CD4-positive, CD25-positive, alpha-beta regulatory T cell (primary cell): Measurements from ENCODE around the gene ABLIM3. TPM values are rescaled to one million over a fixed set of nuclear protein-coding genes. Genes with fewer than 3 reads are reported as not detected.

Source experiments
- ATAC-seq, 2 donors: fragments of 150-1000 bp; cut with Tn5 transposase; one replicate each; pipeline ENCODE4 v1.10.0; 2021; ENCODE audit warnings: low read depth in 2 of 2, moderate number of reproducible peaks in 2 of 2, moderate library complexity in 1 of 2
- DNase-seq, 3 donors: peaks; one replicate each; pipeline versions ENCODE4 v3.0.0 to v3.0.0-alpha.2; 2012 to 2022; ENCODE audit warnings: mixed read lengths in 1 of 3
- H3K27ac ChIP-seq: one replicate; pipeline ENCODE4 v1.7.0; 2013; ENCODE audit warnings: mild to moderate bottlenecking, low read length; ENCODE audit not compliant: insufficient read depth, poor library complexity, severe bottlenecking
- H3K27me3 ChIP-seq: one replicate; pipeline ENCODE4 v1.7.0; 2013; ENCODE audit warnings: low read length; ENCODE audit not compliant: control insufficient read depth, insufficient read depth
- H3K36me3 ChIP-seq: one replicate; pipeline ENCODE4 v1.7.0; 2013; ENCODE audit warnings: mild to moderate bottlenecking, low read length, moderate library complexity; ENCODE audit not compliant: control insufficient read depth, insufficient read depth
- H3K4me1 ChIP-seq: 2 replicates; pipeline ENCODE4 v1.7.0; 2013; ENCODE audit warnings: mild to moderate bottlenecking, low read length; ENCODE audit not compliant: insufficient read depth, control insufficient read depth, poor library complexity, severe bottlenecking
- H3K4me3 ChIP-seq: one replicate; pipeline ENCODE4 v1.7.0; 2013; ENCODE audit warnings: low read depth, mild to moderate bottlenecking, low read length, moderate library complexity
- H3K9me3 ChIP-seq, 2 experiments: 1 replicate in 1 of 2; 2 replicates in 1 of 2; pipeline ENCODE4 v1.7.0; 2013; ENCODE audit warnings: low read length in 2 of 2, mild to moderate bottlenecking in 1 of 2, moderate library complexity in 1 of 2; ENCODE audit not compliant: control insufficient read depth in 2 of 2
- H3K27ac Mint-ChIP-seq, 3 donors: one replicate each; pipeline ENCODE4 v1.8.0; 2020 to 2022; ENCODE audit warnings: mild to moderate bottlenecking in 3 of 3, mixed read lengths in 3 of 3, moderate library complexity in 2 of 3
- H3K27me3 Mint-ChIP-seq: one replicate; pipeline ENCODE4 v1.8.0; 2022; ENCODE audit warnings: mild to moderate bottlenecking, mixed read lengths
- H3K36me3 Mint-ChIP-seq: one replicate; pipeline ENCODE4 v1.8.0; 2020; ENCODE audit warnings: mixed read lengths
- H3K4me1 Mint-ChIP-seq, 4 donors: one replicate each; pipeline ENCODE4 v1.8.0; 2020 to 2022; ENCODE audit warnings: mixed read lengths in 4 of 4, mild to moderate bottlenecking in 1 of 4
- H3K4me3 Mint-ChIP-seq, 4 donors: one replicate each; pipeline ENCODE4 v1.8.0; 2020 to 2022; ENCODE audit warnings: mild to moderate bottlenecking in 4 of 4, mixed read lengths in 4 of 4, moderate library complexity in 3 of 4
- H3K9me3 Mint-ChIP-seq, 7 donors: one replicate each; pipeline ENCODE4 v1.8.0; 2020 to 2022; ENCODE audit warnings: mixed read lengths in 7 of 7, mild to moderate bottlenecking in 3 of 7, moderate library complexity in 2 of 7
- polyA plus RNA-seq, 4 donors: library from polyadenylated mRNA; unstranded; fragments of 300-500 nt; fragmentation: Illumina TruSeq; gene quantifications; one replicate each; pipeline ENCODE4 v1.2.3, GENCODE V29; 2021
- total RNA-seq: library from RNA; stranded (reverse); gene quantifications from one replicate; pipeline ENCODE4 v1.2.3, GENCODE V29; 2022

The ABLIM3 gene
- total and polyA plus RNA-seq, 5 donors from 2014 or later, result 0.29 to 1.8 (median 0.44) TPM; not detected in 2

GRCh38 chr5:149297340-149298025 lies 156.2 kb downstream of the ABLIM3 start:
- peaks cover 8% of the 10 kb centered on the region for H3K27me3 ChIP-seq
- H3K27ac ChIP-seq, result no peak overlapping the region
- no peaks in the 10 kb centered on the region for H3K9me3 ChIP-seq
- no peaks in the 10 kb centered on the region for H3K36me3 ChIP-seq
- Mint-ChIP-seq H3K9me3 (no peaks in the 10 kb centered on the region), H3K27me3 (peaks cover 31% of the 10 kb centered on the region), H3K4me1 (peaks cover 0 to 14% (median 2%) of the 10 kb centered on the region in 4 donors), H3K4me3 (no peak overlapping the region), H3K36me3 (no peaks in the 10 kb centered on the region), H3K27ac (no peak overlapping the region)
- ATAC-seq (no peak), DNase-seq (no peak)
- H3K4me3 ChIP-seq, result no peak overlapping the region
- H3K4me1 ChIP-seq, result no peaks in the 10 kb centered on the region

- no peak overlapping the region for H3K27ac ChIP-seq
- Mint-ChIP-seq H3K9me3 (no peaks in the 10 kb centered on the region), H3K4me3 (no peak overlapping the region), H3K27ac (no peak overlapping the region), H3K4me1 (peaks cover 0 to 14% (median 2%) of the 10 kb centered on the region in 4 donors), H3K27me3 (peaks cover 32% of the 10 kb centered on the region), H3K36me3 (no peaks in the 10 kb centered on the region)
- H3K27me3 ChIP-seq, result peaks cover 8% of the 10 kb centered on the region
- no peaks in the 10 kb centered on the region for H3K9me3 ChIP-seq
- no peaks in the 10 kb centered on the region for H3K4me1 ChIP-seq
- DNase-seq (no peak), ATAC-seq (no peak)
- H3K4me3 ChIP-seq, result no peak overlapping the region
- no peaks in the 10 kb centered on the region for H3K36me3 ChIP-seq
These were observed 156.9 kb downstream of the ABLIM3 start for GRCh38 chr5:149298163-149298562.

DNA sequence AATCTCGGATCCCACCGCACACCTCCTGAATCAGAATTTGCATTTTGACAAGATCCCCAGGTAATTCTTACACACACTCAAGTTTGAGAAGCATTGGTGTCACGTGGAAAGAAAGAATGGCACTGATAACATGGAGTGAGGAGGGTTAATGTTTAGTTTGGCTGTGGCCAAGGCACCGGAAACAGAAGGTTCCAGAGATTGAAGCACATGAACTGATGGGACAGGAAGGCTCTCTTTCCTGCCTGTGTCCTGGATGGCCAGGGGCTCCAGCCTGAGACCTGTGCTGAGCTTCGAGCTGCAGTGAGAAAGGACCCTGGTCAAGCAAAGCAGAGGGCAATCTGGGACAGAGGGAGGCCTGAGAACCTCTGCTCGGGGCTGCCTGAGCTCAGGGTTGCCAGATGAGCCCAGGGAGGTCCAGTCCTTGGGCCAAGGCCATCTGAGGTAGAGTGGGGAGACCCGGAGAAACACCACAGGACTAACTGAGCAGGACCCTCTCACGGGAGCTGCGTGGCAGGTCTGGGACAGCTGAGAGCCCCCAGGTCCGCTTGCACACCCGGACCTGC lies 157.6 kb downstream of the ABLIM3 start:
- Mint-ChIP-seq H3K27me3 (peaks cover 33% of the 10 kb centered on the region), H3K36me3 (no peaks in the 10 kb centered on the region), H3K4me1 (peaks cover 0 to 14% (median 2%) of the 10 kb centered on the region in 4 donors), H3K9me3 (no peaks in the 10 kb centered on the region), H3K4me3 (no peak overlapping the region), H3K27ac (no peak overlapping the region)
- ATAC-seq (no peak), DNase-seq (no peak)
- Histone ChIP-seq H3K4me3 (no peak overlapping the region), H3K4me1 (no peaks in the 10 kb centered on the region), H3K9me3 (no peaks in the 10 kb centered on the region), H3K27ac (no peak overlapping the region), H3K36me3 (no peaks in the 10 kb centered on the region), H3K27me3 (peaks cover 8% of the 10 kb centered on the region)

DNA sequence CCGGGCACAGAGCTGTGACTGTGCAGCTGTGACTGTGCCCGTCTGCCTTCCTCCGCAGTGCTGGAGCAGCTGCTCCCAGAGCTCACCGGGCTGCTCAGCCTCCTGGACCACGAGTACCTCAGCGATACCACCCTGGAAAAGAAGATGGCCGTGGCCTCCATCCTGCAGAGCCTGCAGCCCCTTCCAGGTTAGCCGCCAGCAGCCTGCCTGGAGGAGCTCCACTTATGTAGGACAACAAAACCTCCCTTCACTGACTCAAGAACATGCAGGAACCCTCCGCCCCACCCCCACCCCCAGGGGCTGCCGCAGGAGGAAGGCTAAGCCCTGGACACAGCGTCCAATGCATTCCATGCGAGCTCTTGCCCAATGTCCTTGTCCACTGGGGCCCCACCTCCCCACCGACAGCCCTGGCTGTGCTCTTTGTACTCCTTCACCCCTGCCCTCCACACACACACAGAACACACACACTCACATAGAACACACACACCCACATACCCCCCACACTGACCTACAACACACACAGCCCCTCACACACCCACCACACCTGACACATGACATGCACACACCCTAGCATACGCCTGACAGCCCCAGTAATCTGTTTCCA lies 158.3 kb downstream of the ABLIM3 start:
- no peak overlapping the region for H3K4me3 Mint-ChIP-seq

GRCh38 chr5:149300441-149300840 lies 159.1 kb downstream of the ABLIM3 start:
- H3K9me3 ChIP-seq, result no peaks in the 10 kb centered on the region
- DNase-seq (no peak), ATAC-seq (no peak)
- H3K27ac ChIP-seq, result no peak overlapping the region
- peaks cover 28% of the 10 kb centered on the region for H3K27me3 Mint-ChIP-seq
- no peaks in the 10 kb centered on the region for H3K9me3 Mint-ChIP-seq
- H3K36me3 Mint-ChIP-seq, result no peaks in the 10 kb centered on the region
- no peak overlapping the region for H3K4me3 ChIP-seq
- H3K4me1 Mint-ChIP-seq, result peaks cover 0 to 8% (median 0%) of the 10 kb centered on the region in 4 donors
- H3K27me3 ChIP-seq, result peaks cover 3% of the 10 kb centered on the region
- H3K27ac Mint-ChIP-seq, result no peak overlapping the region
- no peaks in the 10 kb centered on the region for H3K36me3 ChIP-seq
- no peaks in the 10 kb centered on the region for H3K4me1 ChIP-seq
- H3K4me3 Mint-ChIP-seq, result no peak overlapping the region

More for the DNA sequence above, 158.3 kb downstream of the ABLIM3 start:
- ATAC-seq, result no peak
- peaks cover 36% of the 10 kb centered on the region for H3K27me3 Mint-ChIP-seq
- H3K4me1 ChIP-seq, result no peaks in the 10 kb centered on the region
- H3K27me3 ChIP-seq, result peaks cover 5% of the 10 kb centered on the region
- no peak overlapping the region for H3K4me3 ChIP-seq
- H3K9me3 ChIP-seq, result no peaks in the 10 kb centered on the region
- no peaks in the 10 kb centered on the region for H3K36me3 Mint-ChIP-seq
- H3K9me3 Mint-ChIP-seq, result no peaks in the 10 kb centered on the region
- H3K36me3 ChIP-seq, result no peaks in the 10 kb centered on the region
- no peak overlapping the region for H3K27ac Mint-ChIP-seq
- no peak for DNase-seq
- no peak overlapping the region for H3K27ac ChIP-seq
- H3K4me1 Mint-ChIP-seq, result peaks cover 0 to 14% (median 2%) of the 10 kb centered on the region in 4 donors

- Mint-ChIP-seq H3K36me3 (no peaks in the 10 kb centered on the region), H3K9me3 (no peaks in the 10 kb centered on the region), H3K27ac (no peak overlapping the region), H3K4me3 (no peak overlapping the region), H3K4me1 (peaks cover 0 to 8% (median 0%) of the 10 kb centered on the region in 4 donors), H3K27me3 (peaks cover 27% of the 10 kb centered on the region)
- DNase-seq (no peak), ATAC-seq (no peak)
- no peaks in the 10 kb centered on the region for H3K36me3 ChIP-seq
- H3K4me1 ChIP-seq, result no peaks in the 10 kb centered on the region
- H3K27ac ChIP-seq, result no peak overlapping the region
- H3K27me3 ChIP-seq, result peaks cover 3% of the 10 kb centered on the region
- H3K4me3 ChIP-seq, result no peak overlapping the region
- H3K9me3 ChIP-seq, result no peaks in the 10 kb centered on the region
These were observed 159.9 kb downstream of the ABLIM3 start for GRCh38 chr5:149301049-149301743.

DNA sequence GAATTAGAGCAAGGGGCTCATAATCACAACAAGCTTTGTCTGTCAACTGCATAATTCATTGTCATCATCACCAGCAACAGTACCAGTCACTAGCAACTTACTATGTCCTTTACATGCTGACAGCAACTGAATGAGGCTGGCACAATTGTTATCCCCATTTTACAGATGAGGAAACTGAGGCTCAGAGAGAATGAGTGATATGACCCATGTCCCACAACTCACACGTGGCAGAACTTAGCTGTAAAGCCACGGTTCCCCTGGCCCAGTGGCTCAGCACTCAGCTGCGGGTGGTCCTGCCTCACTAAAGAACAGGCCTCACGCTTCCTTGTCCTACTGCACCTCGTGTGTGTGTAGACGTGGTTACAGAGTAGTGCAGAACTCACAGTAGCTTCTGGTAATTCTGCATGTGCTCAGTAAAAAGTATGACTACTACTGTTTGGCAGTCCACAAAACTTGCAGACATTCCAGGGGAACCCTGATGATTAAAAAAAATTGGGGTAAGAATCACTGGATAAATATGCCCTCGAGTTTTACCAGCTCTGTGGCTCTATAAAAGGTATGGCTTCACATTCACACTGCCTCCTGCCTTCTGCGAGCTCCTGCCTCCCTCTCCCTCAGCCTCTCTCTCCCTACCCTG lies 160.6 kb downstream of the ABLIM3 start:
- Histone ChIP-seq H3K4me1 (no peaks in the 10 kb centered on the region), H3K36me3 (no peaks in the 10 kb centered on the region), H3K9me3 (no peaks in the 10 kb centered on the region), H3K27me3 (peaks cover 3% of the 10 kb centered on the region), H3K4me3 (no peak overlapping the region), H3K27ac (no peak overlapping the region)
- DNase-seq, result no peak
- no peaks in the 10 kb centered on the region for H3K9me3 Mint-ChIP-seq
- H3K4me3 Mint-ChIP-seq, result no peak overlapping the region
- peaks cover 0 to 8% (median 0%) of the 10 kb centered on the region in 4 donors for H3K4me1 Mint-ChIP-seq
- peaks cover 27% of the 10 kb centered on the region for H3K27me3 Mint-ChIP-seq
- H3K27ac Mint-ChIP-seq, result no peak overlapping the region
- no peak for ATAC-seq
- H3K36me3 Mint-ChIP-seq, result no peaks in the 10 kb centered on the region
